AG04450 (cell line): ENCODE measurements around the gene SNED1. TPM values are rescaled to one million over a fixed set of nuclear protein-coding genes. Genes with fewer than 3 reads are reported as not detected.

Experiments
- CTCF ChIA-PET: fragments of 300-600, 350-600 bp; formaldehyde crosslinking; extraction: SDS; loops from one replicate; lab custom pipeline; 2022; ENCODE audit warnings: antibody characterized with exemption, inconsistent platforms; lab: Charles Lee
- POLR2A ChIA-PET: fragments of 350-600 bp; formaldehyde crosslinking; extraction: SDS; loops from one replicate; lab custom pipeline; 2021; ENCODE audit warnings: antibody characterized with exemption, inconsistent platforms; lab: Yijun Ruan, JAX
- DNase-seq: peaks from one replicate; pipeline ENCODE4 v3.0.0-alpha.2; 2011; ENCODE audit warnings: low read depth, low spot score
- H3K27ac ChIP-seq: one replicate; pipeline ENCODE4 v1.5.1; 2012; ENCODE audit warnings: low read depth, low read length, control low read depth
- H3K27me3 ChIP-seq: one replicate; pipeline ENCODE4 v1.6.0; 2012; ENCODE audit warnings: low read length; ENCODE audit not compliant: control insufficient read depth, insufficient read depth
- H3K4me3 ChIP-seq: 2 replicates; pipeline ENCODE4 v1.5.1; 2011; ENCODE audit warnings: mild to moderate bottlenecking, low read depth, low read length, control low read depth
- H3K9me3 ChIP-seq: 2 replicates; pipeline ENCODE4 v1.5.1; 2012; ENCODE audit warnings: low read length; ENCODE audit not compliant: control insufficient read depth, insufficient read depth
- polyA plus RNA-seq: library from polyadenylated mRNA; depleted of rRNA; stranded (reverse); fragments of >200 nt; gene quantifications from 2 replicates; pipeline ENCODE4 v1.2.3, GENCODE V29; 2011
- TF ChIP-seq, protein P1 (sequence below): IDR thresholded peaks from 2 replicates; pipeline ENCODE4 v1.5.1; 2011; ENCODE audit warnings: low read depth, low read length, control low read depth, inconsistent platforms

SNED1 gene
- polyA plus RNA-seq, 1 experiment = 1.6 TPM

- TF ChIP-seq, protein P1, sequence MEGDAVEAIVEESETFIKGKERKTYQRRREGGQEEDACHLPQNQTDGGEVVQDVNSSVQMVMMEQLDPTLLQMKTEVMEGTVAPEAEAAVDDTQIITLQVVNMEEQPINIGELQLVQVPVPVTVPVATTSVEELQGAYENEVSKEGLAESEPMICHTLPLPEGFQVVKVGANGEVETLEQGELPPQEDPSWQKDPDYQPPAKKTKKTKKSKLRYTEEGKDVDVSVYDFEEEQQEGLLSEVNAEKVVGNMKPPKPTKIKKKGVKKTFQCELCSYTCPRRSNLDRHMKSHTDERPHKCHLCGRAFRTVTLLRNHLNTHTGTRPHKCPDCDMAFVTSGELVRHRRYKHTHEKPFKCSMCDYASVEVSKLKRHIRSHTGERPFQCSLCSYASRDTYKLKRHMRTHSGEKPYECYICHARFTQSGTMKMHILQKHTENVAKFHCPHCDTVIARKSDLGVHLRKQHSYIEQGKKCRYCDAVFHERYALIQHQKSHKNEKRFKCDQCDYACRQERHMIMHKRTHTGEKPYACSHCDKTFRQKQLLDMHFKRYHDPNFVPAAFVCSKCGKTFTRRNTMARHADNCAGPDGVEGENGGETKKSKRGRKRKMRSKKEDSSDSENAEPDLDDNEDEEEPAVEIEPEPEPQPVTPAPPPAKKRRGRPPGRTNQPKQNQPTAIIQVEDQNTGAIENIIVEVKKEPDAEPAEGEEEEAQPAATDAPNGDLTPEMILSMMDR = no peak
- Histone ChIP-seq H3K4me3 (no peak overlapping the region), H3K27ac (no peak overlapping the region), H3K9me3 (no peaks in the 10 kb centered on the region), H3K27me3 (no peaks in the 10 kb centered on the region)
- DNase-seq = no peak
- ChIA-PET POLR2A (no interaction called here), CTCF (no interaction called here)
Observed at GRCh38 chr2:241138471-241138870, 140.1 kb downstream of the SNED1 start.

DNA sequence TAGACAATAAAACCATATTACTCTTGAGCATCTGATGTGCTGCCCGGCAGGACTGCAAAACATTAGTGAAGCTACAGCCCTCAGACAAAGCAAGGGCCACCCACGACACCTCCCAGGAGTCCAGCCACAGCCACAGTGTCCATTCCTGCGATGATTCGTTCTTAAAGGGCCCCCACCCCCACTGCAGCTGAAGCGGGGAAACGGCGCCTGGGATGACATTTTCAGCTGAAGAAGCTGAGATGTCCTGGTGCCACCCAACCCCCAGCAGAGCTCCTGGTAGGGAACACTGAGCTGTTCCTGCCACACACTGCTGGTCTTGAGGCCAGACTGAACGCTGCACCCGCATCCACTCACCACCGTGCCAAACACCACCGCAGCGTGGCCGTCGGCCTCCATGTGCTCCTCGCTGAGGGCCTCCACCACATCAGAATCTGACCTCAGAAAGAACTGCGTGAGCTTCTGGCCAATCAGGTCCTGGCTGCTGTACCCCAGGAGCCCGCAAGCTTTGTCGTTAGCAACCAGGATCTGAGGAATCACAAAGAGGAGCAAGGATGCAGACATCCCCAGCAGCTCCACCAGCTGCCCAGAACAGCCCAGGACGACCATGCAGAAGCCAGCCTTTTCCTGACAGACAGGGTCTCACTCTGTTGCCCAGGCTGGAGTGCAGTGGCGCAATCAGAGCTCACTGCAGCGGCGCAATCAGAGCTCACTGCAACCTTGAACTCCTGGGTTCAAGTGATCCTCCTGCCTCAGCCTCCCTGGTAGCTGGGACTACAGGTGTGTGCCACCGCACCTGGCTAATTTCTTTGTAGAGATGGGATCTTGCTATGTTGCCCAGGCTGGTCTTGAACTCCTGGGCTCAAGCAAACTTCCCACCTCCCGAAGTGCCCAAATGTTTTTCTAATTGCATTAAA, 141.4 kb downstream of the SNED1 start:
- Histone ChIP-seq H3K27me3 (no peaks in the 10 kb centered on the region), H3K27ac (no peak overlapping the region), H3K9me3 (no peaks in the 10 kb centered on the region), H3K4me3 (no peak overlapping the region)
- POLR2A ChIA-PET = no interaction called here
- TF ChIP-seq, protein P1 = no peak
- CTCF ChIA-PET = no interaction called here
- DNase-seq = no peak

- no peak for DNase-seq
- CTCF ChIA-PET = no interaction called here
- POLR2A ChIA-PET = no interaction called here
Observed at GRCh38 chr2:241140445-241140840, 142.0 kb downstream of the SNED1 start.

DNA sequence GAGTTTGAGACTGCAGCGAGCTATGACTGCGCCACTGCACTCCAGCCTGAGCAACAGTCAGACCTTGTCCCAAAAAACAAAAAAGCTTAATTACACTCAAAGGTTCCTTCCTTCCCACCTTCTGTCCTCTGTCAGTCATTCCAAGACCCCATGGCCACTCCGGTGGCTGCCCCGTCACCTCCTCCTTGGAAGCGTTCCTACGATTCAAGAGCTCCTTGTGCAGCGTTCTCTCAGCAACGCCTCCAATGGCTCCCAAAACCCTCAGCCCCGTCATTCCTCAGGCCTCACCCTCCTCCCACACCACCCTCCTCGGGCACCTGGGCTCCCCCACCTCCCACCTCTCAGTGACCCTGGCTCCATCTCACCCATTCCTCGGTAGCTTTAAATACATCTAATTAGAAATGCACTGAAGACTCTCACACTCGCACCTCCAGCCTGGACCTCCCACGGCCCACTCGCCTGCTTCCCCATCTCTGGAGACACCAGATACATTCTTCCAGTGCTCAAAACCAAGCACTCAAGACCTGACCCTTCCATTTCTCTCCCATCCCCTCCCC, 142.9 kb downstream of the SNED1 start:
- Histone ChIP-seq H3K9me3 (no peaks in the 10 kb centered on the region), H3K27ac (no peak overlapping the region), H3K4me3 (no peak overlapping the region), H3K27me3 (no peaks in the 10 kb centered on the region)
- TF ChIP-seq, protein P1 = no peak
- POLR2A ChIA-PET = no interaction called here
- no peak for DNase-seq
- CTCF ChIA-PET = no interaction called here

More at GRCh38 chr2:241140445-241140840, 142.0 kb downstream of the SNED1 start:
- no peak overlapping the region for H3K27ac ChIP-seq
- H3K4me3 ChIP-seq = no peak overlapping the region
- TF ChIP-seq, protein P1 = no peak
- H3K27me3 ChIP-seq = no peaks in the 10 kb centered on the region
- H3K9me3 ChIP-seq = no peaks in the 10 kb centered on the region

- ChIA-PET CTCF (no interaction called here), POLR2A (no interaction called here)
- no peaks in the 10 kb centered on the region for H3K27me3 ChIP-seq
- no peak overlapping the region for H3K27ac ChIP-seq
- TF ChIP-seq, protein P1 = no peak
- no peak for DNase-seq
- H3K4me3 ChIP-seq = no peak overlapping the region
- H3K9me3 ChIP-seq = no peaks in the 10 kb centered on the region
Observed at GRCh38 chr2:241142063-241142462, 143.6 kb downstream of the SNED1 start.
